HG03354 (cell line): ENCODE measurements around the gene PPM1L.

ENCODE experiments used
- ATAC-seq: cut with Tn5 transposase; IDR thresholded peaks from one replicate; pipeline ENCODE4 v1.9.1; 2021; ENCODE audit warnings: mild to moderate bottlenecking; ENCODE audit not compliant: unreplicated experiment, poor library complexity, severe bottlenecking

Gene PPM1L

DNA sequence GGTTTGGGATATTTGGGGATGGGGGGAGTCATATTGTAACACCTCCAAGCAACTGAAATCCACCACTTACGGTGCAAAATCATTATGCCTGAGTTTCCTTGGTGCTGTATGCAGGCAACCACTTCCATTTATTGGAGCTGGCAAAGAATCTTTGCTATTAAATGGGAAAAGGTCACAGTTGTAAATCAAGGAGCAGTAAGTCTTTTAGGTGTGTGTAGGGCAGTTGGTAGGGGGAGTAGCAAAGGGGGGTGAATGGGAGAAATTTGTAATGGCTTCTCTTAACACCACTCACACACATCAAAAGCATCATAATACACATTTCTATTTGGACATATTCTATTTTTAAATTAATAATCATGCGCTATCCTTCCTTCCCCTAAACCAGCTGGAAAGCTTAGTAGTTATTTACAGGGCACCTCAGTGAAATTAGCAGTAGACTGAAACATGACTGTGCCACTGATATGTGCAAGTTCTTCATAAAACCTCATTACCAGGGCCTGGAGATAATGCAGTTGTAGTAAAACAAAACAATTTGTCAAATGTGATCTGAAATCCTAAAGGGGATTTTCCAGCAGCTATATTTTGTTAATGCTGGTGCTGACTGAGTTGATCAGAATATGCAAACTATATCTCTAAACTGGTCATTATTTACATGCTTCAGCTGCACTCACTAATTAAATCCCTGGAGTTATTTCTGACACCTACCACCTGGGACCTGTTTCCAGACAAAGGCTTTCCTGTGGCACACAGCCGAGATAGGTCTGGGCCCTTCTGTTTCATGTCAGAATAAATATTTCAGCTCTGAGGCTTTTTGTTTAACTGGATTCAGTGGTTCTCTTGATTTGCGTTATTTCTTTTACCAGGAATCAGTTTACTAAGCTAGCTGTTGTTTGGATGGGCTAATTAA lies 259.1 kb downstream of the PPM1L start:
- no peak for ATAC-seq

GRCh38 chr3:161016417-161017313 lies 260.6 kb downstream of the PPM1L start:
- no peak for ATAC-seq

- ATAC-seq, result no peak
Observed at GRCh38 chr3:161017971-161018370, 261.9 kb downstream of the PPM1L start.

DNA sequence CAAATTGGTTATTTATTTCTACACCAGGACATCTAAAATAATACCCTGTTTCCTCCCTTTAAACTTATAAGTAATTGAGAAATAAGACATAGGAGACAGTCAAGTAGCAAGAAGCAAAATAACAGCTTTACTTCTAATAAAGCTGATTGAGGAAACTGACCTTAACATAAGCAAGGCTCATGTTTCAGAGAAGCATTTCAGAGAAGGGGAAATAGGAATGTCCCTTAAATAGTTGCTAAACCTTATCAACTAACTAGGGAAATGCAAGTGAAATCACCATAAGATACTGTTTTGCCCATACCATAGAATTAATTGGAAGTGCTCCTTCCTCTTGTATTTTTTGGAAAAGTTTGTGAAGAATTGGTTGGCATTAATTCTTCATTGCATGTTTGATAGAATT lies 264.2 kb downstream of the PPM1L start:
- no peak for ATAC-seq

- no peak for ATAC-seq
Observed at GRCh38 chr3:161025911-161026310, 269.9 kb downstream of the PPM1L start.

DNA sequence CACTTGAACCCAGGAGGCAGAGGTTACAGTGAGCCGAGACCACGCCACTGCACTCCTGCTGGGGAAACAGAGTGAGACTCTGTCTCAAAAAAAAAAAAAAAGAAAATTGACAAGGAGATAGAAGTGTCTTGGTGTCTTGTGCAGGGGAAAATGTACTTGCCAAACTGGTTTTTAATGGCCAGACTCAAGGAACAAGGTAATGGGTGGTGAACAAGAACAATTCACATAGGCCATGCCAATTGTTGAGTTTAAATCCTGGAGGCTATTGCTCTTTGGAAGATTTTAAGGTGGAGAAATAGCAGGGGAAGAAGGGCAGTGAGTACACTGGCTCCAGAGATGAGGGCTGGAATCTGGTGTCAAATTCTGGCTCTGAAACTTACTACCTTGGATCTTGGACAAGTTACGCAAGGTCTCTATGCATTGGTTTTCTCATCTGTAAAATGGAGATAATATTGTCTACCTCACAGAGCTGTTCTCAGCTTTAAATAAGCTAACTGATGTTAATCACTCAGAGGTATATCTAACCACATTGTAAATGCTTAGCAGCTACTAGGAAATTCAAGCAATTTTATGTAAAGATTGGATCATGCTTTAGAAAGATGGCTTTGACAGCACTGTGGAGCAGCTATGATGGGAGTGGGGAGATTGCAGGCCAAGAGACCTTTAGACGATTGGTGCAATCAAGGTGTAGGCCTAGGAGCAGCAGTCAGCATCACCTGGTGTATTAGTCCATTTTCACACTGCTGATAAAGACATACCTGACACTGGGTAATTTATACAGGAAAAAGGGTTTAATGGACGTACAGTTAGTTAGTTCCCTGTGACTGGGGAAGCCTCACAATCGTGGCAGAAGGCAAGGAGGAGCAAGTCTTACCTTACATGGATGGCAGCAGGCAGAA lies 270.8 kb downstream of the PPM1L start:
- no peak for ATAC-seq

- no peak for ATAC-seq
Observed at GRCh38 chr3:161028555-161029153, 272.6 kb downstream of the PPM1L start.

DNA sequence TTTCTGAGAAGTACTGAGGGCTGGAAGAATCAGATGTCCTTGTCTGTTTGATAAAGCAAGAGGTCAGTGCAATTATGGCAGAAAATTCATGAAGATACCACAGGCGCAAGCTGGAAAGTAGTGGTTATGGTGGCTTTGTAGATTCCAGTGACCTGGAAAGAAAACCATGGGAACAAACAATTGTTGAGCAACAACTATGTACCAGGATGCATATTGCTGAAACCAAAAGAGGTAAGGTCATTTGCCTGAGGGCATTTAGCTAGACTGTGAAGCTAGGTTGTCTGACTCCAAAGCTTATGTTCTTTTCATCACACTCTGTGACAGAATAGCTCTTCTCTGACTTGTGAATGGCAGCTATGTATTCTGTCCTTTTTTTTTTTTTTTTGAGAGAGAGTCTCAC lies 275.1 kb downstream of the PPM1L start:
- ATAC-seq, result no peak

DNA sequence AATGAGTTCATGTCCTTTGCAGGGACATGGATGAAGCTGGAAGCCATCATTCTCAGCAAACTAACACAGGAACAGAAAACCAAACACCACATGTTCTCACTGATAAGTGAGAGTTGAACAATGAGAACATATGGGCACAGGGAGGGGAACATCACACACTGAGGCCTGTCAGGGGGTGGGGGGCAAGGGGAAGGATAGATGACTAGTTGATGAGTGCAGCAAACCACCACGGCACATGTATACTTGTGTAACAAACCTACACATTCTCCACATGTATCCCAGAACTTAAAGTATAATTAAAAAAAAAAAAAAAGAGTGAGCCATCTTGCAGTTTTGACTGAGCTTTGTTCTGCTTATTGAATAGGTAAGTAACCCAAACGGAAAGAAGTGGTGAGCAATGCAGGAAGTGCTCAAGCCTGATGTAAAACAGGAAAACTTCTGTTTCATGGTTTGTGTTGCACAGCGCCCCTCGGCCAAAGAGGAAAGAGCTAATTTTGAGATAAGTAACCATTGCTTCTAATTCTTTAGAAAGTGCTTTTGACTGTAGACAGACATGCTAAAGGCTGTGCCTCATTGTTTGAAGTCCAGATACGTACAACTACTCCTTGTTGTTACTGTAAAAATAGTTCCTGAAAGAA lies 279.0 kb downstream of the PPM1L start:
- peak; percentile 78 for ATAC-seq

DNA sequence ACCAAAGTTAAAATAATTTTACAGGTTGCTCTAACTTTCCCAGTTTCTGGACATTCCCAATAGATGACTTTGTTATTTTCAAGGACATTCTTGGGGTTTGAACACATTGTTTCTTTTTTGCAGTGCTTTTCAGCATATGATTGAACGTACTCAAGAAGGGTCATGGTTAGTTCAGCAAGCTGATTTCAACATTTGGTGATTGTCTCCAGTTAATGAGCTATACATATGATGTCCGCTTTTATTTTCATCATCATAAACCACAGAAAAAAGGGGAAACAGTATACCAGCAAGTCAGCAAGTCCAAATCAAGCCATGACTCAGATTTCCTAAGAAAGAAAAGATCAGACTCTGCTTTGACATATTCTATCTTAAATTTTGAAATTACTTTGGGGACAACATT lies 279.7 kb downstream of the PPM1L start:
- peak; percentile 45 for ATAC-seq

DNA sequence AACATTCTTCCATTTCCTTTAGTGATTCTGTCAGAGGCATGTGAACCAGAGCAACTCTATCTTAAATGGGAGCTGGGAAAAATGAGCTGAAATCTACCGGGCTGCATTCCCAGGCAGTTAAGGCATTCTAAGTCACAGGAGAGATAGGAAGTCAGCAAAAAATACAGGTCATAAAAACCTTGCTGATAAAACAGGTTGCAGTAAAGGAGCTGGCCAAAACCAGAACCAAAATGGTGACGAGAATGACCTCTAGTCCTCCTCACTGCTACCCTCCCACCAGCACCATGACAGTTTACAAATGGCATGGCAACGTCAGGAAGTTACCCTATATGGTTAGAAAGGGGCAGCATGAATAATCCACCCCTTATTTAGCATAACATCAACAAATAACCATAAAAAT lies 282.7 kb downstream of the PPM1L start:
- ATAC-seq, result no peak

- peak; percentile 71 for ATAC-seq
Observed at GRCh38 chr3:161042023-161042501, 286.0 kb downstream of the PPM1L start.

GRCh38 chr3:161043336-161044035 lies 287.5 kb downstream of the PPM1L start:
- ATAC-seq, result no peak

DNA sequence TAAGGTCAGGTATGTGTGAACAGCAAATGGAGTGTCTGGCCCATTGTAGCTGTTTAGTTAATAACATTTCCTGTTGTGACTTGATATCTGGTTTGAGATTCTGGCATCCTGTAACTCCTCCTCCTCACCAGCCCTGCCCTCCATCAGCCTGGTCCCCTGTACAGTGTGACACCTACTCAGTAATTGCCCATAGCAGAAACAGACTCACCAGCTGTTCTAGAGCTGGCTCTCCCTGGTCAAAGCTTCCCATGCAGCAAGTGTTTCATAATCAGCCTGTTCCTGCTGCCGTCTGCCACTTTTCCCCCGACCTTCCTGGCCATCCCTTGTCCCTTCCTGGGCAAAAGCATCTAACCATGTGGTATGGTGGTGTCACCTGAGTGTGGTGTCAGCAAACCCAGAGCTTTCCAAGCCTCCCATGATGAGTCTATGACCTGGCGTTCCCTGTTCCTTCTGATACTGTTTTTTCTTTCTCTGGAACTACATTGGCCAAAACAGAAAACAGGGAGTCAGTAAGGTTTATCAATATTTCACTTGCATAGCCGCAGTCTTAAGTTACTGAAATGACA lies 293.7 kb downstream of the PPM1L start:
- ATAC-seq, result no peak

DNA sequence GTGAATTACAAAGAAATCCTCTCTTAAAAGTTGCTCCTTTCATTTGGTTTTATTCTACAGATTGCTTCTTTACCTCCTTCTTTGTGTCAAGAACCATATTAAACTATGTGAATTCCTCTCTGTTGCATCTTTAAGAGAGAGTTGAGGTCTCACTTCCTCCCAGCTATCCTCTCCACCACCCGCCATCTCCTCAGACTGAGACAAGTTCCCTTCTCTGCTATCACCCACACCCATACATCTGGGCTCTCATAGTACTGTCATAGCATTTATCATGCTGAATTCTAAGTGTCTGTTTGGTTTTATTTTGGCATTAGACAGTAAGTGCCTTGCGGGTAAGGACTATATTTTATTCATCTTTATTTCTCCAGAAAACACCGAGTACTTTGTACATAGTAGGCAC lies 294.9 kb downstream of the PPM1L start:
- no peak for ATAC-seq

- no peak for ATAC-seq
Observed at GRCh38 chr3:161051856-161052255, 295.8 kb downstream of the PPM1L start.

DNA sequence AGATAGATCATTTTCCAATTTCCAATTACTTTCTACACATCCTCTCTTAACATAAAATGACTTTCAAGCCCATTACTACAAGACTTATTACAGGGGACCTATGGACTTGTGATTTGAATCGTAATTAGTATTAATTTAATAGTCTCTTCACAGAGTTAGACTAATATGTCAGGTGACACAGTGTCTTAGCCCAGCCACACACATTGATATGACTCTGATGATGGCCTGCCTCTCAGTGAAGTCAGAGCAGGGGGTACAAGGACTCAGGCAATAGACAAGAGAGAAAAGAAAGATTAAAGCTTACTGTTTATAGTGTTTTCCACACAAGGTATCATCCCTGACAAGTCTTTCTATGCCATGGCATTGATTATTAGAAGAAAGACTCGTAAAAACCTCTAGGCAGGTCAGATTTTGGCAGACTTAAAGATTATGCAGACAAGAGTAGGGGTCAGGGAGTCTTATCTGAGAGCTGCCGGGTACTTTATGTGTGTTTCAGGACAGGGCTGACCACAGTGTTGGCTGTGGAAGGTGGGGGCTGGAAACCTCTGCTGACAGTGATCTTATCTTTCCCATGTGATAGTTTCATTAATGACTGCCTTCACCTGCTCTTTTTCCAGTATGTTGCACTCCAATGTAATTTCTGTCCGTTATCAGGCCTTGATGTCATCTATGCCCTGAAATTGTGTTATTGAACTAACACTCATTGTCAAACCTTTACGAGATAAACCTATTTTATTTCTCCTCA lies 299.0 kb downstream of the PPM1L start:
- no peak for ATAC-seq
